Uterus (tissue), 4 donors: ENCODE data around the gene RBMS3. TPM values are rescaled to one million over a fixed set of nuclear protein-coding genes. Genes with fewer than 3 reads are reported as not detected.

Experiments
- DNase-seq, 2 donors: peaks; one replicate each; pipeline ENCODE4 v3.0.0-alpha.2; 2019 to 2020
- H3K27ac ChIP-seq, 2 donors: fragments of 200-600 bp; sonication (generic); 1 replicate in 1 of 2; 2 replicates in 1 of 2; pipeline ENCODE4 v1.5.1; 2016 to 2018
- H3K27me3 ChIP-seq, 2 donors: fragments of 200-600 bp; sonication (generic); one replicate each; pipeline ENCODE4 v1.5.1; 2018 to 2019; ENCODE audit warnings: control low read depth in 1 of 2
- H3K36me3 ChIP-seq, 2 donors: fragments of 200-600 bp; sonication (generic); one replicate each; pipeline ENCODE4 v1.5.1; 2019; ENCODE audit warnings: control low read depth in 1 of 2
- H3K4me1 ChIP-seq, 2 donors: fragments of 200-600 bp; sonication (generic); one replicate each; pipeline ENCODE4 v1.5.1; 2018 to 2019; ENCODE audit warnings: control low read depth in 1 of 2
- H3K4me3 ChIP-seq, 2 donors: fragments of 200-600 bp; sonication (generic); 1 replicate in 1 of 2; 2 replicates in 1 of 2; pipeline ENCODE4 v1.5.1; 2018 to 2019; ENCODE audit warnings: mild to moderate bottlenecking in 1 of 2
- H3K9me3 ChIP-seq, 2 donors: fragments of 200-600 bp; sonication (generic); one replicate each; pipeline ENCODE4 v1.5.1; 2019; ENCODE audit warnings: control low read depth in 1 of 2
- POLR2A ChIP-seq, 2 donors: fragments of 450-650 bp; IDR thresholded peaks; one replicate each; pipeline ENCODE4 v1.6.1; 2016; ENCODE audit warnings: antibody characterized with exemption in 2 of 2, mild to moderate bottlenecking in 1 of 2, moderate library complexity in 1 of 2
- intact Hi-C: fragments of 100-400 bp; cut with DNase I; formaldehyde crosslinking; loops from one replicate; pipeline ENCODE4 v1.15.1; 2023; ENCODE audit warnings: low total_unique reads
- total RNA-seq, 4 donors: library from RNA; depleted of rRNA in 3 of 4; stranded (reverse); fragments of >200 nt in 3 of 4; gene quantifications; one replicate each; pipeline versions ENCODE4 v1.1.0 to v1.2.4, GENCODE V29; 2014 to 2023
- TF ChIP-seq, protein P1 (sequence below), 4 experiments: fragments of 200-600 bp in 2 of 4; fragments of 450-650 bp in 2 of 4; sonication (generic) in 2 of 4; IDR thresholded peaks; one replicate each; pipeline ENCODE4 v1.5.1; 2016 to 2019; ENCODE audit warnings: antibody characterized with exemption in 4 of 4, mild to moderate bottlenecking in 2 of 4, moderate library complexity in 1 of 4
- donor health status: DM: yes; HTN: yes; CAD: no.

RBMS3 gene
- total RNA-seq, 4 donors from 2014 or later, result 45.9 to 113 (median 75.4) TPM

DNA sequence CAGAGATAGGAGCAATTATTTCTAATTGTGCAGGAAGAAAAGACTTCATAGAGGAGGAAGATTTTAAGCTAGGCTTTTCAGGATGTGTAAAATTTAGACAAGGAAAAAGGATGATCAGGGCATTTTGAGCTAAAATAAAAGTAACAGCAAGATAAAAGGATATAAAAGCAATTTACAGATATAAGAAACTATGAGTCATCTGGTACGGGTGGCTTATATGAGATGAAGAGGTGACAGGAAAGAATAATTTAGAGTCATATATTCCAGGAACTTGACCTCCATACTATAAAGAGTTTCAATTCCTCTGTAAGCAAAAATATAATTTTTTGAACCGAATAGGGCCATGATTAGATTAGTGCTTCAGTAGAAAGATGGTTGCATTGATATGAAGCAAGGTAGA is 273.7 kb downstream of the RBMS3 start:
- no peak for DNase-seq
- H3K36me3 ChIP-seq, result no peaks in the 10 kb centered on the region
- H3K4me3 ChIP-seq, result no peak overlapping the region
- TF ChIP-seq POLR2A (IDR thresholded peaks at IDR 0.05), result no peak
- TF ChIP-seq, protein P1, sequence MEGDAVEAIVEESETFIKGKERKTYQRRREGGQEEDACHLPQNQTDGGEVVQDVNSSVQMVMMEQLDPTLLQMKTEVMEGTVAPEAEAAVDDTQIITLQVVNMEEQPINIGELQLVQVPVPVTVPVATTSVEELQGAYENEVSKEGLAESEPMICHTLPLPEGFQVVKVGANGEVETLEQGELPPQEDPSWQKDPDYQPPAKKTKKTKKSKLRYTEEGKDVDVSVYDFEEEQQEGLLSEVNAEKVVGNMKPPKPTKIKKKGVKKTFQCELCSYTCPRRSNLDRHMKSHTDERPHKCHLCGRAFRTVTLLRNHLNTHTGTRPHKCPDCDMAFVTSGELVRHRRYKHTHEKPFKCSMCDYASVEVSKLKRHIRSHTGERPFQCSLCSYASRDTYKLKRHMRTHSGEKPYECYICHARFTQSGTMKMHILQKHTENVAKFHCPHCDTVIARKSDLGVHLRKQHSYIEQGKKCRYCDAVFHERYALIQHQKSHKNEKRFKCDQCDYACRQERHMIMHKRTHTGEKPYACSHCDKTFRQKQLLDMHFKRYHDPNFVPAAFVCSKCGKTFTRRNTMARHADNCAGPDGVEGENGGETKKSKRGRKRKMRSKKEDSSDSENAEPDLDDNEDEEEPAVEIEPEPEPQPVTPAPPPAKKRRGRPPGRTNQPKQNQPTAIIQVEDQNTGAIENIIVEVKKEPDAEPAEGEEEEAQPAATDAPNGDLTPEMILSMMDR (IDR thresholded peaks at IDR 0.05), result no peak
- intact Hi-C loops, result no loop called here
- no peaks in the 10 kb centered on the region for H3K27me3 ChIP-seq
- H3K9me3 ChIP-seq, result no peaks in the 10 kb centered on the region
- H3K27ac ChIP-seq, result no peak overlapping the region
- peaks cover 0 to 2% of the 10 kb centered on the region in 2 donors for H3K4me1 ChIP-seq

- Histone ChIP-seq H3K4me3 (no peak overlapping the region), H3K4me1 (peaks cover 0 to 9% of the 10 kb centered on the region in 2 donors), H3K27ac (no peak overlapping the region), H3K36me3 (no peaks in the 10 kb centered on the region), H3K27me3 (no peaks in the 10 kb centered on the region), H3K9me3 (no peaks in the 10 kb centered on the region)
- intact Hi-C loops, result no loop called here
- DNase-seq, result no peak
- TF ChIP-seq POLR2A (IDR thresholded peaks at IDR 0.05), result no peak
- TF ChIP-seq, protein P1 (IDR thresholded peaks at IDR 0.05), result no peak
Measured at GRCh38 chr3:29555590-29555989, 274.7 kb downstream of the RBMS3 start.

DNA sequence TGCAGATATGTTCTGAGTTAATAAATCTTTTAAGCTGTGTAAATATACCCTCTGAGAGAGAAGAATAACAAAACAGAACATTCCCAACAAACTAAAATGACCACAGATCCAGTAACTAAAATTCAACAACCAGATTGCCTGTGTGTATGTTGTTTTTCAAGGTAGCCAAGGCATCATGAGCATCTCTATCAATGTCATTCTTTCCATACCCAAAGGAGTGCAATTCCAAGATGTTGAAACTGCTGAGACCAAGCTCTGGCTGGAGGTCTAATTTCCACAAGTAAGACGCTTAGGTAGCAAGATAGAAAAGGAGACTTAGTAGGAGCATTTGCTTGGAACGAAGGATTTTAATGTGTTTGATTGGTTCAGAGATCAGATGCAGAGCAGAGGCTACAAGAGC is 276.3 kb downstream of the RBMS3 start:
- peaks cover 0 to 9% of the 10 kb centered on the region in 2 donors for H3K4me1 ChIP-seq
- no peaks in the 10 kb centered on the region for H3K9me3 ChIP-seq
- DNase-seq, result no peak
- intact Hi-C loops, result no loop called here
- no peak overlapping the region for H3K27ac ChIP-seq
- H3K36me3 ChIP-seq, result no peaks in the 10 kb centered on the region
- TF ChIP-seq, protein P1 (IDR thresholded peaks at IDR 0.05), result no peak
- no peak for TF ChIP-seq POLR2A (IDR thresholded peaks at IDR 0.05)
- H3K4me3 ChIP-seq, result no peak overlapping the region
- H3K27me3 ChIP-seq, result no peaks in the 10 kb centered on the region

DNA sequence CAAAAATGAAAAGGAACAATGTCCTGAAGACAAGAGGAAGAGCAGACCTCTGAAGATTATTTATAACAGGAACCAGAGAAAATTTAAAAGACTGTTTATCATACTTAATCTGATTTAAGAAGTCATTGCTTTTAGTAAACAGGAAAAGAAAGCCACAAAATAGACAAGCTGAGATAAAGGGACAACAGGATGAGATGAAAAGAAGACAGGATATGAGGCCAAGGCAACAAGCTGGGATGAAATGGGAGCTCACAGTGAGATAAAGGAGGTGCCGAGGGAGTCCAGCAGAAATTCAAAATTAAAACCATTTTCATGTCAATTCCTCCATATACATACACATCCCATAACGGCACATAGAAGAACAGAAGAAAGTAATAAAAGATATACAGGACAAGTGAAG is 277.0 kb downstream of the RBMS3 start:
- Histone ChIP-seq H3K9me3 (no peaks in the 10 kb centered on the region), H3K27me3 (no peaks in the 10 kb centered on the region), H3K4me3 (no peak overlapping the region), H3K27ac (no peak overlapping the region), H3K4me1 (peaks cover 0 to 9% of the 10 kb centered on the region in 2 donors), H3K36me3 (no peaks in the 10 kb centered on the region)
- DNase-seq, result no peak
- intact Hi-C loops, result no loop called here
- TF ChIP-seq POLR2A (IDR thresholded peaks at IDR 0.05), result no peak
- TF ChIP-seq, protein P1 (IDR thresholded peaks at IDR 0.05), result no peak

GRCh38 chr3:29559741-29560465 is 279.0 kb downstream of the RBMS3 start:
- H3K27ac ChIP-seq, result no peak overlapping the region
- intact Hi-C loops, result no loop called here
- TF ChIP-seq, protein P1 (IDR thresholded peaks at IDR 0.05), result no peak
- no peak for TF ChIP-seq POLR2A (IDR thresholded peaks at IDR 0.05)
- no peak overlapping the region for H3K4me3 ChIP-seq
- no peak for DNase-seq
- no peaks in the 10 kb centered on the region for H3K36me3 ChIP-seq
- H3K27me3 ChIP-seq, result no peaks in the 10 kb centered on the region
- peaks cover 0 to 9% of the 10 kb centered on the region in 2 donors for H3K4me1 ChIP-seq
- H3K9me3 ChIP-seq, result no peaks in the 10 kb centered on the region
